ENCODE data around the gene DHRSX.

GRCh38 chrX:2452799-2453198 lies 48.0 kb downstream of the DHRSX start:
- TF ChIP-seq EZH2 (IDR thresholded peaks at IDR 0.05; ENCODE audit: insufficient read depth, poor library complexity, severe bottlenecking) (no peak), EZH2phosphoT487 (IDR thresholded peaks at IDR 0.05; ENCODE audit: insufficient read depth, low read depth) (no peak)

All from GM23248 (cell line).